Upper lobe of right lung (tissue), 1 donor: ENCODE measurements around the gene NTNG1. TPM values are rescaled to one million over a fixed set of nuclear protein-coding genes. Genes with fewer than 3 reads are reported as not detected.

Source experiments
- ATAC-seq: fragments of 200-7000 bp; cut with Tn5 transposase; one replicate; pipeline ENCODE4 v1.9.1; 2020; ENCODE audit warnings: mild to moderate bottlenecking, moderate library complexity
- DNase-seq: peaks from one replicate; pipeline ENCODE4 v3.0.0-alpha.2; 2020
- H3K27ac ChIP-seq: fragments of 200-600 bp; one replicate; pipeline ENCODE4 v1.8.0; 2022
- H3K27me3 ChIP-seq: fragments of 200-600 bp; one replicate; pipeline ENCODE4 v1.8.0; 2022; ENCODE audit warnings: mild to moderate bottlenecking
- H3K36me3 ChIP-seq: fragments of 200-600 bp; one replicate; pipeline ENCODE4 v1.8.0; 2022
- H3K4me1 ChIP-seq: fragments of 200-600 bp; one replicate; pipeline ENCODE4 v1.8.0; 2022
- H3K4me3 ChIP-seq: fragments of 200-600 bp; one replicate; pipeline ENCODE4 v1.8.0; 2022; ENCODE audit warnings: mild to moderate bottlenecking
- H3K9me3 ChIP-seq: fragments of 200-600 bp; one replicate; pipeline ENCODE4 v1.8.0; 2022
- CTCF ChIP-seq: fragments of 200-600 bp; IDR thresholded peaks from one replicate; pipeline ENCODE4 v1.8.0; 2022; ENCODE audit warnings: antibody characterized with exemption
- intact Hi-C: fragments of 100-400 bp; cut with DNase I; formaldehyde crosslinking; loops from one replicate; pipeline ENCODE4 v1.11.0; 2022
- total RNA-seq: library from RNA; stranded (reverse); fragmentation: NEBNext Ultra II Directional; extraction: Animal tissue kit (Norgen Biotek cat#: 25700); gene quantifications from one replicate; pipeline ENCODE4 v1.2.1, GENCODE V29; 2021
- donor health status: DM: no; HTN: yes; CAD: no; lungs with severe emphysema.

The NTNG1 gene
- total RNA-seq, 1 donor from 2014 or later, result 12.6 TPM

GRCh38 chr1:107444302-107444701 lies 303.5 kb downstream of the NTNG1 start:
- Histone ChIP-seq H3K4me1 (no peaks in the 10 kb centered on the region), H3K27ac (no peak overlapping the region), H3K9me3 (no peaks in the 10 kb centered on the region), H3K4me3 (no peak overlapping the region), H3K36me3 (no peaks in the 10 kb centered on the region), H3K27me3 (no peaks in the 10 kb centered on the region)
- no peak for DNase-seq
- TF ChIP-seq CTCF, result no peak
- no peak for ATAC-seq
- intact Hi-C loops, result no loop called here

DNA sequence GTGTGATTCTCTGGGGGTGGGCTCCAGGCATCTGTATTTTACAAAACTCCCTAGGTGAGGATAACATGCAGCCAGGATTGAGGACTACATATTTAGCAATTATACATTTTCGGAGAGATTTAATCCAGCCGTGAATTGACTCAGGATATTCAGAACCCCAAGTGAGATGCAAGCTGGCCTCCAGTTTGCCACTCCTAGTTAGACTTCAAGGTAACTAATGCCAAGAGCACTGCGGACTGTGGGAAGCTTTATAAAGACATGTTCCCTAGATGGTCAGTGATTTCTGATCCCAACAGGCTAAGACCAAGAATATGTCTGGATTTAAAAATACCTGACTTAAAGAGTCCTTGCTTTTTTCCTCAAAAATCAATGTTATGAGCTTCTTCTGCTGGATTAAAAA lies 308.5 kb downstream of the NTNG1 start:
- TF ChIP-seq CTCF, result no peak
- Histone ChIP-seq H3K4me1 (no peaks in the 10 kb centered on the region), H3K36me3 (no peaks in the 10 kb centered on the region), H3K27ac (no peak overlapping the region), H3K9me3 (no peaks in the 10 kb centered on the region), H3K4me3 (no peak overlapping the region), H3K27me3 (no peaks in the 10 kb centered on the region)
- intact Hi-C loops, result no loop called here
- DNase-seq (no peak), ATAC-seq (no peak)

GRCh38 chr1:107450899-107451664 lies 310.2 kb downstream of the NTNG1 start:
- ATAC-seq (no peak), DNase-seq (no peak)
- intact Hi-C loops, result no loop called here
- Histone ChIP-seq H3K27ac (no peak overlapping the region), H3K4me3 (no peak overlapping the region), H3K36me3 (no peaks in the 10 kb centered on the region), H3K9me3 (no peaks in the 10 kb centered on the region), H3K4me1 (no peaks in the 10 kb centered on the region), H3K27me3 (peaks cover 1% of the 10 kb centered on the region)
- TF ChIP-seq CTCF, result no peak

GRCh38 chr1:107451715-107452114 lies 310.9 kb downstream of the NTNG1 start:
- H3K4me1 ChIP-seq, result no peaks in the 10 kb centered on the region
- intact Hi-C loops, result no loop called here
- no peak overlapping the region for H3K27ac ChIP-seq
- H3K9me3 ChIP-seq, result no peaks in the 10 kb centered on the region
- TF ChIP-seq CTCF, result no peak
- H3K4me3 ChIP-seq, result no peak overlapping the region
- DNase-seq (no peak), ATAC-seq (no peak)
- peaks cover 7% of the 10 kb centered on the region for H3K27me3 ChIP-seq
- H3K36me3 ChIP-seq, result no peaks in the 10 kb centered on the region

GRCh38 chr1:107454791-107455190 lies 314.0 kb downstream of the NTNG1 start:
- Histone ChIP-seq H3K27me3 (peaks cover 7% of the 10 kb centered on the region), H3K36me3 (no peaks in the 10 kb centered on the region), H3K4me1 (no peaks in the 10 kb centered on the region), H3K4me3 (no peak overlapping the region), H3K9me3 (no peaks in the 10 kb centered on the region), H3K27ac (no peak overlapping the region)
- no peak for DNase-seq
- TF ChIP-seq CTCF, result no peak
- peak; percentile 33 for ATAC-seq
- intact Hi-C loops, result no loop called here
